HepG2 (cell line): ENCODE results near the gene C1orf159. TPM values are rescaled to one million over a fixed set of nuclear protein-coding genes. Genes with fewer than 3 reads are reported as not detected.

ENCODE experiments used
- BRD4 ChIP-seq: sonication (generic); formaldehyde crosslinking; IDR thresholded peaks from 2 replicates; pipeline ENCODE4 v1.4.0; 2020; ENCODE audit warnings: missing genetic modification reagents
- CHD2 ChIP-seq: IDR thresholded peaks from 2 replicates; pipeline ENCODE4 v1.6.1; 2011; ENCODE audit warnings: low read depth, low read length, improper control_type of control experiment
- ERF ChIP-seq: IDR thresholded peaks from 2 replicates; pipeline ENCODE4 v1.6.1; 2018; ENCODE audit warnings: missing biosample characterization, missing genetic modification reagents
- HDAC1 ChIP-seq: sonication (generic); formaldehyde crosslinking; IDR thresholded peaks from 2 replicates; pipeline ENCODE4 v1.5.1; 2020; ENCODE audit warnings: mild to moderate bottlenecking, missing genetic modification reagents
- MXD3 ChIP-seq: IDR thresholded peaks from 2 replicates; pipeline ENCODE4 v1.6.1; 2016; ENCODE audit warnings: mild to moderate bottlenecking, missing biosample characterization, missing genetic modification reagents
- NAIF1 ChIP-seq: sonication (generic); formaldehyde crosslinking; IDR thresholded peaks from 2 replicates; pipeline ENCODE4 v1.5.0; 2020; ENCODE audit warnings: mild to moderate bottlenecking, missing genetic modification reagents, borderline replicate concordance
- SIN3A ChIP-seq: IDR thresholded peaks from 2 replicates; pipeline ENCODE4 v1.6.1; 2011; ENCODE audit warnings: low read depth, mild to moderate bottlenecking, control low read depth, low read length, borderline replicate concordance
- SSRP1 ChIP-seq: IDR thresholded peaks from 2 replicates; pipeline ENCODE4 v1.6.1; 2016; ENCODE audit warnings: control low read depth
- ZBTB3 ChIP-seq: sonication (generic); formaldehyde crosslinking; IDR thresholded peaks from 2 replicates; pipeline ENCODE4 v1.4.0; 2020; ENCODE audit warnings: low read depth, mild to moderate bottlenecking, moderate library complexity, missing genetic modification reagents, borderline replicate concordance
- ZFP41 ChIP-seq: sonication (generic); formaldehyde crosslinking; IDR thresholded peaks from 2 replicates; pipeline ENCODE4 v1.4.0; 2020; ENCODE audit warnings: mild to moderate bottlenecking, missing genetic modification reagents, borderline replicate concordance
- ZFX ChIP-seq: sonication (generic); formaldehyde crosslinking; IDR thresholded peaks from 2 replicates; pipeline ENCODE4 v1.4.0; 2020; ENCODE audit warnings: mild to moderate bottlenecking, low read depth, missing genetic modification reagents, moderate library complexity
- ZFYVE20 ChIP-seq: sonication (generic); formaldehyde crosslinking; IDR thresholded peaks from 2 replicates; pipeline ENCODE4 v1.8.0; 2023; ENCODE audit warnings: low read depth, mild to moderate bottlenecking, moderate library complexity, missing genetic modification reagents, borderline replicate concordance
- ZSCAN9 ChIP-seq: IDR thresholded peaks from 2 replicates; pipeline ENCODE4 v1.6.1; 2016; ENCODE audit warnings: borderline replicate concordance
- polyA plus RNA-seq, 8 experiments: library from polyadenylated mRNA; depleted of rRNA in 3 of 8; stranded (reverse) in 7 of 8; unstranded in 1 of 8; fragments of >200 nt; fragmentation: Illumina TruSeq in 4 of 8; extraction: Trizol in 4 of 8; gene quantifications; 2 replicates each; pipeline versions ENCODE4 v1.2.1 to v1.2.3, GENCODE V29; 2011 to 2016; ENCODE audit warnings: low read depth in 4 of 8, missing spikeins in 1 of 8, mixed read lengths in 1 of 8; ENCODE audit not compliant: insufficient read depth in 1 of 8
- total RNA-seq, 5 experiments: library from RNA; depleted of rRNA; stranded (reverse); fragments of >200 nt; fragmentation: Illumina TruSeq; extraction: Trizol; gene quantifications; 2 replicates each; pipeline ENCODE4 v1.2.3, GENCODE V29; 2016; ENCODE audit warnings: low read depth in 1 of 5
- TF ChIP-seq, protein P1 (sequence below): sonication (generic); formaldehyde crosslinking; IDR thresholded peaks from 2 replicates; pipeline ENCODE4 v1.5.0; 2020; ENCODE audit warnings: mild to moderate bottlenecking, missing genetic modification reagents, borderline replicate concordance
- TF ChIP-seq, protein P2 (sequence below): sonication (generic); IDR thresholded peaks from 2 replicates; pipeline ENCODE4 v1.6.1; 2016; ENCODE audit warnings: low read depth, borderline replicate concordance
- TF ChIP-seq, protein P3 (sequence below): sonication (generic); formaldehyde crosslinking; IDR thresholded peaks from 2 replicates; pipeline ENCODE4 v1.9.0; 2021; ENCODE audit warnings: mild to moderate bottlenecking, missing genetic modification reagents

Gene C1orf159
- total and polyA plus RNA-seq, 2 of the 13 experiments (the other 11 are each of a cell fraction or from before 2014, with no cell fraction given), result 3.8 to 6.7 TPM

- TF ChIP-seq, protein P1, sequence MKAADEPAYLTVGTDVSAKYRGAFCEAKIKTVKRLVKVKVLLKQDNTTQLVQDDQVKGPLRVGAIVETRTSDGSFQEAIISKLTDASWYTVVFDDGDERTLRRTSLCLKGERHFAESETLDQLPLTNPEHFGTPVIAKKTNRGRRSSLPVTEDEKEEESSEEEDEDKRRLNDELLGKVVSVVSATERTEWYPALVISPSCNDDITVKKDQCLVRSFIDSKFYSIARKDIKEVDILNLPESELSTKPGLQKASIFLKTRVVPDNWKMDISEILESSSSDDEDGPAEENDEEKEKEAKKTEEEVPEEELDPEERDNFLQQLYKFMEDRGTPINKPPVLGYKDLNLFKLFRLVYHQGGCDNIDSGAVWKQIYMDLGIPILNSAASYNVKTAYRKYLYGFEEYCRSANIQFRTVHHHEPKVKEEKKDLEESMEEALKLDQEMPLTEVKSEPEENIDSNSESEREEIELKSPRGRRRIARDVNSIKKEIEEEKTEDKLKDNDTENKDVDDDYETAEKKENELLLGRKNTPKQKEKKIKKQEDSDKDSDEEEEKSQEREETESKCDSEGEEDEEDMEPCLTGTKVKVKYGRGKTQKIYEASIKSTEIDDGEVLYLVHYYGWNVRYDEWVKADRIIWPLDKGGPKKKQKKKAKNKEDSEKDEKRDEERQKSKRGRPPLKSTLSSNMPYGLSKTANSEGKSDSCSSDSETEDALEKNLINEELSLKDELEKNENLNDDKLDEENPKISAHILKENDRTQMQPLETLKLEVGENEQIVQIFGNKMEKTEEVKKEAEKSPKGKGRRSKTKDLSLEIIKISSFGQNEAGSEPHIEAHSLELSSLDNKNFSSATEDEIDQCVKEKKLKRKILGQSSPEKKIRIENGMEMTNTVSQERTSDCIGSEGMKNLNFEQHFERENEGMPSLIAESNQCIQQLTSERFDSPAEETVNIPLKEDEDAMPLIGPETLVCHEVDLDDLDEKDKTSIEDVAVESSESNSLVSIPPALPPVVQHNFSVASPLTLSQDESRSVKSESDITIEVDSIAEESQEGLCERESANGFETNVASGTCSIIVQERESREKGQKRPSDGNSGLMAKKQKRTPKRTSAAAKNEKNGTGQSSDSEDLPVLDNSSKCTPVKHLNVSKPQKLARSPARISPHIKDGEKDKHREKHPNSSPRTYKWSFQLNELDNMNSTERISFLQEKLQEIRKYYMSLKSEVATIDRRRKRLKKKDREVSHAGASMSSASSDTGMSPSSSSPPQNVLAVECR, result peak; percentile 59; the same call in 1 of the 2 replicates
- TF ChIP-seq ZBTB3 (CRISPR knock-in tag), result no peak
- no peak for TF ChIP-seq BRD4 (CRISPR knock-in tag)
- TF ChIP-seq ZFP41 (CRISPR knock-in tag), result no peak
- peak; percentile 78 for TF ChIP-seq CHD2
- no peak for TF ChIP-seq ZFYVE20 (CRISPR knock-in tag)
- TF ChIP-seq SSRP1 (CRISPR knock-in tag), result peak; percentile 63; the same call in 1 of the 2 replicates
- TF ChIP-seq, protein P2, sequence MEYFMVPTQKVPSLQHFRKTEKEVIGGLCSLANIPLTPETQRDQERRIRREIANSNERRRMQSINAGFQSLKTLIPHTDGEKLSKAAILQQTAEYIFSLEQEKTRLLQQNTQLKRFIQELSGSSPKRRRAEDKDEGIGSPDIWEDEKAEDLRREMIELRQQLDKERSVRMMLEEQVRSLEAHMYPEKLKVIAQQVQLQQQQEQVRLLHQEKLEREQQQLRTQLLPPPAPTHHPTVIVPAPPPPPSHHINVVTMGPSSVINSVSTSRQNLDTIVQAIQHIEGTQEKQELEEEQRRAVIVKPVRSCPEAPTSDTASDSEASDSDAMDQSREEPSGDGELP, result no peak
- no peak for TF ChIP-seq MXD3 (CRISPR knock-in tag)
- TF ChIP-seq ZFX (CRISPR knock-in tag), result no peak
- peak; percentile 72; the same call in 1 of the 2 replicates for TF ChIP-seq NAIF1 (CRISPR knock-in tag)
- TF ChIP-seq HDAC1 (CRISPR knock-in tag), result peak; percentile 36
- TF ChIP-seq SIN3A, result 0 out of 2 replicates have a peak, but pooled peaks have one; percentile 24
- no peak for TF ChIP-seq ZSCAN9
- TF ChIP-seq ERF, result no peak
- TF ChIP-seq, protein P3, sequence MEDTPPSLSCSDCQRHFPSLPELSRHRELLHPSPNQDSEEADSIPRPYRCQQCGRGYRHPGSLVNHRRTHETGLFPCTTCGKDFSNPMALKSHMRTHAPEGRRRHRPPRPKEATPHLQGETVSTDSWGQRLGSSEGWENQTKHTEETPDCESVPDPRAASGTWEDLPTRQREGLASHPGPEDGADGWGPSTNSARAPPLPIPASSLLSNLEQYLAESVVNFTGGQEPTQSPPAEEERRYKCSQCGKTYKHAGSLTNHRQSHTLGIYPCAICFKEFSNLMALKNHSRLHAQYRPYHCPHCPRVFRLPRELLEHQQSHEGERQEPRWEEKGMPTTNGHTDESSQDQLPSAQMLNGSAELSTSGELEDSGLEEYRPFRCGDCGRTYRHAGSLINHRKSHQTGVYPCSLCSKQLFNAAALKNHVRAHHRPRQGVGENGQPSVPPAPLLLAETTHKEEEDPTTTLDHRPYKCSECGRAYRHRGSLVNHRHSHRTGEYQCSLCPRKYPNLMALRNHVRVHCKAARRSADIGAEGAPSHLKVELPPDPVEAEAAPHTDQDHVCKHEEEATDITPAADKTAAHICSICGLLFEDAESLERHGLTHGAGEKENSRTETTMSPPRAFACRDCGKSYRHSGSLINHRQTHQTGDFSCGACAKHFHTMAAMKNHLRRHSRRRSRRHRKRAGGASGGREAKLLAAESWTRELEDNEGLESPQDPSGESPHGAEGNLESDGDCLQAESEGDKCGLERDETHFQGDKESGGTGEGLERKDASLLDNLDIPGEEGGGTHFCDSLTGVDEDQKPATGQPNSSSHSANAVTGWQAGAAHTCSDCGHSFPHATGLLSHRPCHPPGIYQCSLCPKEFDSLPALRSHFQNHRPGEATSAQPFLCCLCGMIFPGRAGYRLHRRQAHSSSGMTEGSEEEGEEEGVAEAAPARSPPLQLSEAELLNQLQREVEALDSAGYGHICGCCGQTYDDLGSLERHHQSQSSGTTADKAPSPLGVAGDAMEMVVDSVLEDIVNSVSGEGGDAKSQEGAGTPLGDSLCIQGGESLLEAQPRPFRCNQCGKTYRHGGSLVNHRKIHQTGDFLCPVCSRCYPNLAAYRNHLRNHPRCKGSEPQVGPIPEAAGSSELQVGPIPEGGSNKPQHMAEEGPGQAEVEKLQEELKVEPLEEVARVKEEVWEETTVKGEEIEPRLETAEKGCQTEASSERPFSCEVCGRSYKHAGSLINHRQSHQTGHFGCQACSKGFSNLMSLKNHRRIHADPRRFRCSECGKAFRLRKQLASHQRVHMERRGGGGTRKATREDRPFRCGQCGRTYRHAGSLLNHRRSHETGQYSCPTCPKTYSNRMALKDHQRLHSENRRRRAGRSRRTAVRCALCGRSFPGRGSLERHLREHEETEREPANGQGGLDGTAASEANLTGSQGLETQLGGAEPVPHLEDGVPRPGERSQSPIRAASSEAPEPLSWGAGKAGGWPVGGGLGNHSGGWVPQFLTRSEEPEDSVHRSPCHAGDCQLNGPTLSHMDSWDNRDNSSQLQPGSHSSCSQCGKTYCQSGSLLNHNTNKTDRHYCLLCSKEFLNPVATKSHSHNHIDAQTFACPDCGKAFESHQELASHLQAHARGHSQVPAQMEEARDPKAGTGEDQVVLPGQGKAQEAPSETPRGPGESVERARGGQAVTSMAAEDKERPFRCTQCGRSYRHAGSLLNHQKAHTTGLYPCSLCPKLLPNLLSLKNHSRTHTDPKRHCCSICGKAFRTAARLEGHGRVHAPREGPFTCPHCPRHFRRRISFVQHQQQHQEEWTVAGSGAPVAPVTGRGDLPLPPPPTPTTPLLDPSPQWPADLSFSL (CRISPR knock-in tag), result no peak
Observed at GRCh38 chr1:1069056-1069710, 46.7 kb downstream of the C1orf159 start (continued).
